Breast epithelium (tissue), 3 donors: Measurements from ENCODE around the gene P2RX6.

Experiments used
- CTCF ChIP-seq, 3 donors: fragments of 450-650 bp; IDR thresholded peaks; one replicate each; pipeline ENCODE4 v1.5.1; 2016 to 2017; ENCODE audit warnings: antibody characterized with exemption in 3 of 3, mild to moderate bottlenecking in 3 of 3, moderate library complexity in 3 of 3
- POLR2AphosphoS5 ChIP-seq, 3 donors: sonication (generic); formaldehyde crosslinking; IDR thresholded peaks; one replicate each; pipeline ENCODE4 v1.6.1; 2017; ENCODE audit warnings: antibody characterized with exemption in 3 of 3

GRCh38 chr22:20992056-20992442 lies 22.9 kb upstream of the P2RX6 start:
- TF ChIP-seq CTCF (IDR thresholded peaks at IDR 0.05) (no peak), POLR2AphosphoS5 (IDR thresholded peaks at IDR 0.05) (no peak)
